ENCODE data around the gene TEKT1.
"Not testable (repeated sequence)": the region's sequence is repeated elsewhere in the genome, so short reads cannot be mapped to it uniquely, and the experiment has no call there.

The TEKT1 gene

DNA sequence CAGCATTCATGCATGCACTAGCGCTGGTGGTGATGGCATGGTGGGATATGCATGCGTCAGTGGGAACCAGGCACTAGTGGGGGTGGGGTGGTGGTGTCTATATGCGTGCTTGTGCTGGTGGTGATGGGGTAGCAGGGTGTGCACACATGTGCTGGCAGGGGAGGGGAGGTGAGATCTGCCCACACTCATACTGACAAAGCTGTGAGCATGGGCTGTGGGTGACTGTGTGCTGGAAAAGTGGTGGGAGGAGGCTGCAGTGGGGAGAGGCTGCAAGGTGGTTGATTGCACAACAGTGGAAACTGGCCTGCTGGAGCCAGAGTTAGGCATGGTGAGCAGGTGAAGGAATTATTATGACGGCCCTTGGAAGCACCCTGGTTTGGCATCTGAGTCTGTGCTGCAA lies 31.3 kb upstream of the TEKT1 start:
- TF ChIP-seq, protein P1, sequence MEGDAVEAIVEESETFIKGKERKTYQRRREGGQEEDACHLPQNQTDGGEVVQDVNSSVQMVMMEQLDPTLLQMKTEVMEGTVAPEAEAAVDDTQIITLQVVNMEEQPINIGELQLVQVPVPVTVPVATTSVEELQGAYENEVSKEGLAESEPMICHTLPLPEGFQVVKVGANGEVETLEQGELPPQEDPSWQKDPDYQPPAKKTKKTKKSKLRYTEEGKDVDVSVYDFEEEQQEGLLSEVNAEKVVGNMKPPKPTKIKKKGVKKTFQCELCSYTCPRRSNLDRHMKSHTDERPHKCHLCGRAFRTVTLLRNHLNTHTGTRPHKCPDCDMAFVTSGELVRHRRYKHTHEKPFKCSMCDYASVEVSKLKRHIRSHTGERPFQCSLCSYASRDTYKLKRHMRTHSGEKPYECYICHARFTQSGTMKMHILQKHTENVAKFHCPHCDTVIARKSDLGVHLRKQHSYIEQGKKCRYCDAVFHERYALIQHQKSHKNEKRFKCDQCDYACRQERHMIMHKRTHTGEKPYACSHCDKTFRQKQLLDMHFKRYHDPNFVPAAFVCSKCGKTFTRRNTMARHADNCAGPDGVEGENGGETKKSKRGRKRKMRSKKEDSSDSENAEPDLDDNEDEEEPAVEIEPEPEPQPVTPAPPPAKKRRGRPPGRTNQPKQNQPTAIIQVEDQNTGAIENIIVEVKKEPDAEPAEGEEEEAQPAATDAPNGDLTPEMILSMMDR (IDR thresholded peaks at IDR 0.05; ENCODE audit: control insufficient read depth, insufficient read depth, low read depth, low read length, missing control alignments) = no peak
- no peak for DNase-seq (ENCODE audit: low read depth)
- no peak overlapping the region for H3K4me3 ChIP-seq (ENCODE audit: control insufficient read depth, low read depth, low read length)

DNA sequence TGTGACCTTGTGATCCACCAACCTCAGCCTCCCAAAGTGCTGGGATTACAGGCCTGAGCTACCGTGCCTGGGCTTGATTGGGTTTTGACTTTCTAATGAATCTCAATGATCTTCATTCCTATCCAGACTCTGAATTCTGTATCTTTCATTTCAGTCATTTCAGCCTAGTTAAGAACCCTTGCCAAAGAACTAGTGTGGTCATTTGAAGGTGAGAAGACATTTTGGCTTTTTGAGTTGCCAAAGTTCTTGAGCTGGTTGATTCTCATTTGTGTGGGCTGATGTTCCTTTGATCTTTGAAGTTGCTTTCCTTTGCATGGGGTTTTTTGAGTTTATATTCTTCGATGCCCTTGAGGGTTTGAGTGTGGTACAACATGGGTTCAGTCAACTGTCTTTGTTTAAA lies 30.6 kb upstream of the TEKT1 start:
- no peak for DNase-seq (ENCODE audit: low read depth)
- H3K4me3 ChIP-seq (ENCODE audit: control insufficient read depth, low read depth, low read length) = no peak overlapping the region
- TF ChIP-seq, protein P1 (IDR thresholded peaks at IDR 0.05; ENCODE audit: control insufficient read depth, insufficient read depth, low read depth, low read length, missing control alignments) = no peak

DNA sequence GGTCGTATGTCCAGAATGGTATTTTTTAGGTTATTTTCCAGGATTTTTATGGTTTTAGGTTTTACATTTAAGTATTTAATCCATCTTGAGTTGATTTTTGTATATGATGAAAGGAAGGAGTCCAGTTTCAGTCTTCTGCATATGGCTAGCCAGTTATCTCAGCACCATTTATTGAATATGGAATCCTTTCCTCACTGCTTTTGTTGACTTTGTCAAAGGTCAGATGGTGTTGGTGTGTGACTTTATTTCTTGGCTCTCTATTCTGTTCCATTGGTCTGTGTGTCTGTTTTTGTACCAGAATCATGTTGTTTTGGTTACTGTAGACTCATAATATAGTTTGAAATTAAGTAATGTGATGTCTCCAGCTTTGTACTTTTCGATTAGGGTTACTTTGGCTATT lies 26.4 kb upstream of the TEKT1 start:
- TF ChIP-seq, protein P1 (IDR thresholded peaks at IDR 0.05; ENCODE audit: control insufficient read depth, insufficient read depth, low read depth, low read length, missing control alignments) = no peak

DNA sequence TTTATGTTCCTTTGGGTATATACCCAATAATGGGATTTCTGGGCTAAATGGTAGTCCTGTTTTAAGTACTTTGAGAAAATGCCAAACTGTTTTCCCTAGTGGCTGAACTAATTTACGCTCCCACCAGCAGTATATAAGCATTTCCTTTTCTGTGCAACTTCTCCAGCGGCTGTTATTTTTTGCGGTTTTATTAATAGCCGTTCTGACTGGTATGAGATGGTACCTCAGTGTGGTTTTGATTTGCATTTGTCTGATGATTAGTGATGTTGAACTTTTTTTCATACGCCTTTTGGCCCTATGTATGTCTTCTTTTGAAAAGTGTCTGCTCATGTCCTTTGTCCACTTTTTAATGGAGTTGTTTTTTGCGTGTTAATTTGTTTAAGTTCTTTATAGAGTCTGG lies 25.8 kb upstream of the TEKT1 start:
- no peak for DNase-seq (ENCODE audit: low read depth)
- TF ChIP-seq, protein P1 (IDR thresholded peaks at IDR 0.05; ENCODE audit: control insufficient read depth, insufficient read depth, low read depth, low read length, missing control alignments) = no peak
- no peak overlapping the region for H3K4me3 ChIP-seq (ENCODE audit: control insufficient read depth, low read depth, low read length)

More for the DNA sequence above, 26.4 kb upstream of the TEKT1 start:
- H3K4me3 ChIP-seq (ENCODE audit: control insufficient read depth, low read depth, low read length) = no peak overlapping the region
- DNase-seq (ENCODE audit: low read depth) = no peak

DNA sequence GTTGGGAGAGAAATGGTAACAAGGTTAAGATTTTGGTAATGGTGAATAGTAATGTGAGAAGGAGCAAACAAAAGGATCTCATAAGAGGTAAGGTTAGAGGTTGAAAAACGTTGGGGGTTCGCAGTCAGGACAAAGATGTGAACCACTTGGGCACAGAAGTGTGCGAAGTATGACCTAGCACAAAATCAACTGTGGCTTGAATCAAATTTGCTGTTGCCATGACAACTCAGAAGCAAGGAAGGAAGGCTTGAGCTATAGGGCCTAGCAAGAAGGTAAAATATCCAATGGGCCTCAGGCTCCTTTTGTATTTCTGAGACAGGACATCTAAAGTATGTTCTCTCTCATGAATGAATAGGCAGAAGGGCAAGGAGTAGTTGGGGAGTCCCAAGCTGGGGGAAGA lies 24.5 kb upstream of the TEKT1 start:
- no peak overlapping the region for H3K4me3 ChIP-seq (ENCODE audit: control insufficient read depth, low read depth, low read length)
- no peak for DNase-seq (ENCODE audit: low read depth)
- TF ChIP-seq, protein P1 (IDR thresholded peaks at IDR 0.05; ENCODE audit: control insufficient read depth, insufficient read depth, low read depth, low read length, missing control alignments) = no peak

DNA sequence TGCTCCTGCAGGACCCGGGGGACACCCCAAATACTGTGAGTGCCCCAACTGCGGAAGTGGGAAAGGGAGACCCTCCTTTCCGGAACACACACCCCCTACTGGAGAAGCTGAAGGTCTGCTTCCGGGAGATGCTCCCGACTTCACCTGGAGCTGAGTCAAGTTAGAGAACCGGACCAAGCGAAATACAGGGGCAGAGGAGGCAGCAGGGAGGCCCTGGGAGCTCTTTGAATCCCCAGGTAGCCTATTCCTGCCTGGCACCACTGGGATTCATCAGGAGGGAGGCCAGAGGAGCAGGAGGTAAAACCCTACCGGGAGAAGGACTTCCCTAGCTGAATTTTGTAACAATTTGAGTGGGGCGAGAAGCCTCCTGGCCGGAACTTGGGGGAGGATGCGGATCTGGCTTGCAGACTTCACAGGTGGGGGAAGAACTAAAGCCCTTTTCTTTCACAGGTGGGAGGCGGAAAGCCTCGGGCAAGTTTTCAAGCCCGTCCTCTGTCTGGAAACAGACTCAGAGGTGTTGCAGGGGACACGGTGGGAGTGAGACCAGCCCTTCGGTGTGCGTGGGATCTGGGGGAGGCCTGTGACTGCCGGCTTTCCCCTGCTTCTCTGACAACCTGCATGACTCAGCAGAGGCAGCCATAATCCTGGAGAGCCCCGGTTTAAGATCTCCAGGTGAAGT lies 22.4 kb upstream of the TEKT1 start:
- TF ChIP-seq, protein P1 (IDR thresholded peaks at IDR 0.05; ENCODE audit: control insufficient read depth, insufficient read depth, low read depth, low read length, missing control alignments) = peak; percentile 25
- no peak overlapping the region for H3K4me3 ChIP-seq (ENCODE audit: control insufficient read depth, low read depth, low read length)

DNA sequence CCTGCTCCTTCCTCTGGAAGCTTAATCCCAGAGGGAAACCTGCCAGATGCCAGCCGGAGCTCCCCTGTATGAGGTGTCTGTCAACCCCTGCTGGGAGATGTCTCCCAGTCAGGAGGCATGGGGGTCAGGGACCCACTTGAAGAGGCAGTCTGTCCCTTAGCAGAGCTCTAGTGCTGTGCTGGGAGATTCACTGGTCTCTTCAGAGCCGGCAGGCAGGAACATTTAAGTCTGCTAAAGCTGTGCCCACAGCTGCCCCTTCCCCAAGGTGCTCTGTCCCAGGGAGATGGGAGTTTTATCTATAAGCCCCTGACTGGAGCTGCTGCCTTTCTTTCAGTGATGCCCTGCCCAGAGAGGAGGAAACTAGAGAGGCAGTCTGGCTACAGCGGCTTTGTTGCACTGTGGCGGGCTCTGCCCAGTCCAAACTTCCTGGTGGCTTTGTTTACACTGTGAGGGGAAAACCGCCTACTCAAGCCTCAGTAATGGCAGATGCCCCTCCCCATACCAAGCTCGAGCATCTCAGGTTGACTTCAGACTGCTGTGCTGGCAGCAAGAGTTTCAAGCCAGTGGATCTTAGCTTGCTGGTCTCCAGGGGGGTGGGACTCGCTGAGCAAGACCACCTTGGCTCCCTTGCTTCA lies 17.1 kb upstream of the TEKT1 start:
- not testable (repeated sequence) for H3K4me3 ChIP-seq (ENCODE audit: control insufficient read depth, low read depth, low read length); DNase-seq (ENCODE audit: low read depth)

More for the DNA sequence above, 22.4 kb upstream of the TEKT1 start:
- DNase-seq (ENCODE audit: low read depth) = no peak

DNA sequence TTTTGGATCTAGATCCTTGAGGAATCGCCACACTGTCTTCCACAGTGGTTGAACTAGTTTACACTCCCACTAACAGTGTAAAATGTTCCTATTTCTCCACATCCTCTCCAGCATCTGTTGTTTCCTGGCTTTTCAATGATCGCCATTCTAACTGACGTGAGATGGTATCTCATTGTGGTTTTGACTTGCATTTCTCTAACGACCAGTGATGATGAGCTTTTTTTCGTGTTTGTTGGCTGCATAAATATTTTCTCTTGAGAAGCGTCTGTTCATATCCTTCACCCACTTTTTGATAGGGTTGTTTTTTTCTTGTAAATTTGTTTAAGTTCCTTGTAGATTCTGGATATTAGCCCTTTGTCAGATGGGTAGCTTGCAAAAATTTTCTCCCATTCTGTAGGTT lies 14.6 kb upstream of the TEKT1 start:
- DNase-seq (ENCODE audit: low read depth); H3K4me3 ChIP-seq (ENCODE audit: control insufficient read depth, low read depth, low read length): not testable (repeated sequence)

DNA sequence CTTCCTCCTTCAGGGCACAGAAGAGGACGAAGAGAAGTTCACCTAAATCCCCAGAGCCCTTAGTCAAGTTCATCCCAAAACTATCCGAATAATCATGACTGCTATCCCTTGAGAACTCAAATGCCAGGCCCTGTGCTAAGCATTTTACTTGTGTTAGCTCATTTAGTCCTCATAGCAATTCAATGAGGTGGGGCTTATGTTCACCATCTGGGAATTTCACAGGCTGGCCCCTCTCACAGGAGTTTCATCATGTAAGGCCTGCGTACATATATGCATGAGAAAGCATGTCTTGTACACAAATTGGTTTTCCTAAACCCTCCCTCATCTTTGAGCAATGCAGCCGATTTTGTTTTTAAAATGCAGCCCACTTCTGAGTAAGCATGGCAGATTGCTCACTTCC lies 12.9 kb upstream of the TEKT1 start:
- DNase-seq (ENCODE audit: low read depth); H3K4me3 ChIP-seq (ENCODE audit: control insufficient read depth, low read depth, low read length): not testable (repeated sequence)

Data from AG09309 (cell line).